ENCODE measurements around the gene GTPBP4.
"Not testable (repeated sequence)": the region's sequence is repeated elsewhere in the genome, so short reads cannot be mapped to it uniquely, and the experiment has no call there.

The GTPBP4 gene

GRCh38 chr10:992871-993270 lies 4.6 kb downstream of the GTPBP4 start:
- DNase-seq, result no peak

GRCh38 chr10:994836-995558 lies 6.8 kb downstream of the GTPBP4 start:
- DNase-seq, result no peak

- DNase-seq, result no peak
Observed at GRCh38 chr10:995559-995926, 7.3 kb downstream of the GTPBP4 start.

GRCh38 chr10:996031-996430 lies 7.8 kb downstream of the GTPBP4 start:
- no peak for DNase-seq

GRCh38 chr10:997266-998022 lies 9.2 kb downstream of the GTPBP4 start:
- DNase-seq, result no peak

GRCh38 chr10:1002425-1003006 lies 14.3 kb downstream of the GTPBP4 start:
- no peak for DNase-seq

- DNase-seq, result no peak
Observed at GRCh38 chr10:1003884-1004670, 15.8 kb downstream of the GTPBP4 start.

GRCh38 chr10:1006573-1006972 lies 18.3 kb downstream of the GTPBP4 start:
- DNase-seq, result no peak

GRCh38 chr10:1007583-1007982 lies 19.3 kb downstream of the GTPBP4 start:
- no peak for DNase-seq

GRCh38 chr10:1009071-1009494 lies 20.8 kb downstream of the GTPBP4 start:
- no peak for DNase-seq

GRCh38 chr10:1009947-1010346 lies 21.7 kb downstream of the GTPBP4 start:
- not testable (repeated sequence) for DNase-seq

- DNase-seq, result no peak
Observed at GRCh38 chr10:1010703-1011102, 22.5 kb downstream of the GTPBP4 start.

GRCh38 chr10:1011696-1012095 lies 23.5 kb downstream of the GTPBP4 start:
- DNase-seq, result no peak

- no peak for DNase-seq
Observed at GRCh38 chr10:1015688-1016087, 27.5 kb downstream of the GTPBP4 start.

GRCh38 chr10:1019362-1019761 lies 31.1 kb downstream of the GTPBP4 start:
- no peak for DNase-seq

- no peak for DNase-seq
Observed at GRCh38 chr10:1020460-1020859, 32.2 kb downstream of the GTPBP4 start.

GRCh38 chr10:1020958-1021357 lies 32.7 kb downstream of the GTPBP4 start:
- DNase-seq, result no peak

- no peak for DNase-seq
Observed at GRCh38 chr10:1022413-1022812, 34.2 kb downstream of the GTPBP4 start.

GRCh38 chr10:1024103-1024502 lies 35.9 kb downstream of the GTPBP4 start:
- DNase-seq, result no peak

- DNase-seq, result no peak
Observed at GRCh38 chr10:1025683-1026082, 37.4 kb downstream of the GTPBP4 start, which contains the start of gene IDI2. TSS of gene IDI2 (minus strand) at chr10:1025859. CDS start at chr10:1024723, 1,136 bp downstream.

GRCh38 chr10:1026578-1026977 lies 38.3 kb downstream of the GTPBP4 start:
- no peak for DNase-seq

- DNase-seq, result no peak
Observed at GRCh38 chr10:1029838-1030237, 41.6 kb downstream of the GTPBP4 start.

GRCh38 chr10:1033601-1034000 lies 45.4 kb downstream of the GTPBP4 start:
- DNase-seq, result no peak

All from NCI-H2029 treated with DMSO at 0.1 percent for 48 hours (cell line).